ACHN (cell line): ENCODE data around the gene NANP.
"Not testable (repeated sequence)": the region's sequence is repeated elsewhere in the genome, so short reads cannot be mapped to it uniquely, and the experiment has no call there.

Source experiments
- DNase-seq: peaks from one replicate; pipeline ENCODE4 v3.0.0-alpha.2; 2015
- in situ Hi-C: cut with HindIII; loops from 2 replicates; pipeline ENCODE4 v1.10.0; 2017; ENCODE audit warnings: low sequenced_read_pairs, low pct_ligation_motif_present, low pct_unique_long_range_greater_than_20kb

The NANP gene

GRCh38 chr20:25622049-25622448 is 1.8 kb downstream of the NANP start:
- no peak for DNase-seq
- in situ Hi-C loops = no loop called here

DNA sequence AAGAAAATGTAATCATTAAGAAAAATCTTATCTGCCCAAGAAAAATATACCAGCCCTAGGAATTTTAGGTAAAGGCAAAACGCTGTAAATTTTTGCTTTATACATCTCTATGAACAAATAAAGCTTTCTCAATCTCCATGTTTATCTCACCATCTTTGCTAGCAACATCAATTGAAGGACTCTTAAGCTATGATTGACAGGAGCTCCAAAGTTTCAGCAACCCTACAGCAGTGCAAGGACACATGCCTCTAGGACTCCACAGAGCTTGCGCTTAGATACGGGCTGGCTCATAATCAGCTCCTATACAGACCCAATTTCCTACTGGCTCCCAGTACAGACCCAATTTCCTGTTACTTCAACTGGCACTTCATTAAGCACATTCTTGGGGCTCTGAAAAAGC is 4.3 kb downstream of the NANP start:
- in situ Hi-C loops = no loop called here

GRCh38 chr20:25608774-25609173 is 15.0 kb downstream of the NANP start:
- DNase-seq = peak; percentile 11
- in situ Hi-C loops = no loop called here

More for the DNA sequence above, 4.3 kb downstream of the NANP start:
- DNase-seq = no peak

- in situ Hi-C loops = no loop called here
- DNase-seq = no peak
Observed at GRCh38 chr20:25606094-25606695, 17.6 kb downstream of the NANP start.

DNA sequence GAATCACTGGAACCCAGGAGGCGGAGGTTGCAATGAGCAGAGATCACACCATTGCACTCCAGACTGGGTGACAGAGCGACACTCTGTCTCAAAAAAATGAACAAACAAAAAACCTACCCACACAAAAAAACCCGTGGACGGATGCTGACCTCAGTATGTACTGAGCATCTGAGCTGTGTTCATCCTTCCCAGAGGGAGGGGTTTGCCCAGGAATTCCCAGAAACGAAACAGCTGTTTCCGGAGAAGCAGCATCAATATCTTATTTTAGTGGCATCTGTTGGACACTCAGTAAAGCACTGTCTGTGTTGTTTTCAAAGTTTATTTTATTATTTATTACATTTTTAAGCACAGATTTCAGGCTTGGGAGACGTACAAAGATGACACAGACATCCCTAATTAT is 18.7 kb downstream of the NANP start:
- in situ Hi-C loops = no loop called here
- DNase-seq = no peak

- DNase-seq = no peak
- in situ Hi-C loops = no loop called here
Observed at GRCh38 chr20:25604611-25605010, 19.2 kb downstream of the NANP start.

- DNase-seq, in situ Hi-C loops: not testable (repeated sequence)
Observed at GRCh38 chr20:25602914-25603309, 20.9 kb downstream of the NANP start.

DNA sequence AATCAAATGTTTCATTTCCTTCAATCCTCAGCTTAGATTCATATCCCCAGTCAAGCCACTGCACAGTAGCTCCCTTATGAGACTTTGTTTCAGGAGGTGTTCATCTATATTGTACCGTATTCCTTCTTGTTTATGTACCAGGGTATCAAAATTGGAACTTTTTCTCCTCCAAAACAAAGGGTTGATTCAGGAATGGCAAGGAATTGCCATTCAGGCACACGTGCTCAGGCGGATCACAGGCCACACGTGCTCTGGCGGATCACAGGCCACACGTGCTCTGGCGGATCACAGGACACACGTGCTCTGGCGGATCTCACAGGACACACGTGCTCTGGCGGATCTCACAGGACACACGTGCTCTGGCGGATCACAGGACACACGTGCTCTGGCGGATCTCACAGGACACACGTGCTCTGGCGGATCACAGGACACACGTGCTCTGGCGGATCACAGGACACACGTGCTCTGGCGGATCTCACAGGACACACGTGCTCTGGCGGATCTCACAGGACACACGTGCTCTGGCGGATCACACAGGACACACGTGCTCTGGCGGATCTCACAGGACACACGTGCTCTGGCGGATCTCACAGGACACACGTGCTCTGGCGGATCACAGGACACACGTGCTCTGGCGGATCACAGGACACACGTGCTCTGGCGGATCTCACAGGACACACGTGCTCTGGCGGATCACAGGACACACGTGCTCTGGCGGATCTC is 21.5 kb downstream of the NANP start:
- DNase-seq, in situ Hi-C loops: not testable (repeated sequence)

- no peak for DNase-seq
- in situ Hi-C loops = no loop called here
Observed at GRCh38 chr20:25601659-25602058, 22.2 kb downstream of the NANP start.

- in situ Hi-C loops = no loop called here
- DNase-seq = no peak
Observed at GRCh38 chr20:25600632-25601031, 23.2 kb downstream of the NANP start.

DNA sequence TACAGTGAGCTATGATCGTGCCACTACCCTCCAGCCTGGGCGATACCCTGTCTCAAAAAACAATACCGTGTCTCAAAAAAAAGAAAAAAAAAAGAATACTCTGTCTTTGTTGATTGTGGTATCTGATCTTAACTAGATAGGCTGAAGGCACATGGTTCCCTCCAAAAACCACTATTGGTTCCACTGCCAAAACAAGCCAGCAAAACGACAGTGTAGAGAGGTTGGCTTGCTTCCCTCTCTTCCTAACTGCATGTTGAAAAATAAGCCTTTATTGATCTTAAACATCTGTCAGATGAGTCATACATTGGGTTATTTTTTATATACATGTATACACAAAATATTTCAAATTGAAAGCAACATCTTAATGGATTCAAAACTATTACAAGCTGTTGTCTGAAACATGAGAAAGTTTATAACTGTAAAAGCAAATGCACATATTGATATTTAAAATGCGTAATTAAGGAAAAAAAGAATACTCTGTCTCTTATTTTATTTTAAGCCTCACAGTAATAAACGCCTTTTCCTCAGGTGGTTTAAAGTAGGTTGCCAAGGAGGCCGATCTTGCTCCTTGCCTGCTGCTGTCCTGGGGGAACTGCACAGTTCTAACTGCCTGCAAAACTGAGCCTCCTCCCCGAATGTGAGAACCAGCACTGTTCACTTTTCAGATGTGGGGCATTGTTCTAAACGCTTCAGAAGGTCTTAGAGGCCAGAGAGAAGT is 31.5 kb downstream of the NANP start:
- in situ Hi-C loops = no loop called here
- no peak for DNase-seq

GRCh38 chr20:25590778-25591177 is 33.0 kb downstream of the NANP start:
- DNase-seq, in situ Hi-C loops: not testable (repeated sequence)

DNA sequence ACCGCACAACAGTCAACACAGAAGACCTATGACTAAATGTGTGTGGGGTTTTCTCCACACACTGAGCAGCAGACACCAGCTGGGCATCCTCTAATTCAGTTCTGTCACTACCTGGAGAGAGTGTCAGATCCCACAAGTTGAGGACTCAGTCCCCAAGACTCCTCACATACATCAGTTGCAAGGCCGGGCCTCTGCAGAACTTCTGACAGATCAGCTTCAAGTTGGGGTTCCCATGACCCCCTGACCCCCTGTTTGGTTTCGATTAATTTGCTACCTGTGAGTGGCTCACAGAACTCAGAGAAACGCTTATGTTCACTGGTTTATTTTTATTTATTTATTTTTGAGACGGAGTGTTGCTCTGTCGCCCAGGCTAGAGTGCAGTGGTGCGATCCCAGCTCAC is 35.3 kb downstream of the NANP start:
- in situ Hi-C loops = no loop called here
- DNase-seq = no peak

DNA sequence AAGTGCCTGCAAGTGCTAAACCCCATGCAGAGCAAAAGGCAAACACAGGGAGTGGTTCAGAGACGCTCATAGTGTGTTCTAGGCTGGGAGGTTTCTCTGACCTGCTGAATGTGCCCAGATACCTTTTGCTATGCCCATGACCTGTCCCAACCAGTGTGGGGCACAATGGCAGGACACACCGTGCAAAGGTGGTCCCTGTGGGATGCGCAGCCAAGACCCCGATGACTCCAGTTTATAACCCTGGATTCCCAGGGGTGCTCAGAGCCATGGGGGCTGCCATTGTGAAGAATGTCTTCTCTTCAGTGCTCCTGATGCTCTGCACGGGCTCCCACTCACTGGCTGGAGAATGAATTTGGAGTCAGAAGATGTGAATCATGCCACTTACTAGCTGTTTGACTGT is 36.3 kb downstream of the NANP start:
- in situ Hi-C loops = no loop called here
- no peak for DNase-seq

DNA sequence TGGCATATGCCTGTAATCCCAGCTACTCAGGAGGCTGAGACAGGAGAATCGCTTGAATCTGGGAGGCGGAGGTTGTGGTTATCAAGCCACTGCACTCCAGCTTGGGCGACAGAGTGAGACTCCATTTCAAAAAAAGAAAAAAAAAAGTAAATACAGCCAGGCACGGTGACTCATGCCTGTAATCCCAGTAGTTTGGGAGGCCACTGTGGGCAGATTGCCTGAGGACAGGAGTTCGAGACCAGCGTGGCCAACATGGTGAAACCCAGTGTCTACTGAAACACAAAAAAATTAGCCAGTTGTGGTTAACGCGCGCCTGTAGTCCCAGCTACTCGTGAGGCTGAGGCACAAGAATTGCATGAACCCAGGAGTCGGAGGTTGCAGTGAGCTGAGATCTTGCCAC is 36.9 kb downstream of the NANP start:
- no peak for DNase-seq
- in situ Hi-C loops = no loop called here

DNA sequence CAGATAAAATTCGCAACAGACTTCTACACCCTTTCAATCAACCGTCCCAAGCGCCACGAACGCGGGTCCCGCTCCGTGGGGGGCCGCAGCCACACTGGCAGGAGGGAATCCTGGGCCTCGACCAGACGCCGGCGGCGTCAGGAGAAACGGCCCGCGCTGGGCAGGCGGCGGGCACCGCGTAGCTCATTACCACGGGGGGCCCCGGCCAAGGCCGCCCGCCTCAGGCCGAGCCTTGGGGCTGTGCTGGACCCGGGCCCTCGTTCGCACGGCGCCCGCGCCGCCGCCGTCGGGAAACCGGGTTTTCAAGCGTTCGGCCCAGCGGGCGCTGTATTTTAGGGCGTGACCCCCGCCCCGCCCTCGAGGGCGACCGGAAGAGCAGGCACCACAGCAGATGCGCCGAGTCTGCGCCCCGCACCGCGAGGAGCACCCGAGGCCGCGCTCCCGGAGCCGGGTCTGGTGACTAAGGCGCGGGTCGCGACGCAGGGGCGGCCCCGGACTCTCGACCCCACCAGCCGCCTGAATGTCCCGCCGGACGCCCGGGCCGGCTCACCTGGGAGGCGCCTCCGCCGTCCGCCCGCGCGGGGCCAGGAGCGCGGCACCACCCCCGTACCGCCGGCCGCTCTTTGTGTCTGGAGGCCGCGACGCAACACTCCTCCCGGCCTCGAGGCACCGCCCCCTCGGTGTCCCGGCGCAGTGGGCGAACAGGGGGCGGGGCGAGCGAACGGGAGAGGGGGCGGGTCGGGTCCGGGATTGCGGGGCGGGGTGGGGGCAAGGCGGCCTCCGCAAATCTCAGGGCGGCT is 38.7 kb downstream of the NANP start, which contains the start of gene NINL:
TSS of gene NINL (minus strand) at position 627 of the 800 bp plus-strand sequence. CDS start 58,944 bp downstream, outside the sequence.
- in situ Hi-C loops = no loop called here
- peak; percentile 76 for DNase-seq

- DNase-seq, in situ Hi-C loops: not testable (repeated sequence)
Observed at GRCh38 chr20:25583607-25584006, 40.2 kb downstream of the NANP start.

DNA sequence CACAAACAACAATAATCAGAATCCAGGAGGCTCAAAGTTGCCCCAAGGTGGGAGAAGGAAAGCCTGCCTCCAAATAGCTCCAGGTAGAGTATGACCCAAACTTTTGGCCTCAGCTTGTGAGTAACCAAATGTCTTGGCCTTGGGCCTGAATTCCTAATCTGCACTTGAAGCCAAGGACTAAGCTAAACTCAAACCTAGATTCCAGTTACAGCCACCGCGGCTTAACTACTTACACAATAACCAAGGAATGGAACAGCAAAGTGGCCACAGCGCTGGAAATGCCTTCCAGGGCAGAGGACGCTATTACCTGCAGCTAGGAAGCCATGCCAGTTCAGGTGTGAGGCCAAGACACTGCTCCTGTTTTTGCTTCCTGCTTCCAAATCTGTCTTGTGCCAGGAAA is 43.1 kb downstream of the NANP start:
- in situ Hi-C loops = no loop called here
- DNase-seq = no peak
